HG03025 (cell line): ENCODE measurements around the gene PRODH2.
"Not testable (repeated sequence)": the region's sequence is repeated elsewhere in the genome, so short reads cannot be mapped to it uniquely, and the experiment has no call there.

ENCODE experiments used
- ATAC-seq: cut with Tn5 transposase; IDR thresholded peaks from one replicate; pipeline ENCODE4 v1.9.1; 2021; ENCODE audit warnings: mild to moderate bottlenecking, moderate library complexity; ENCODE audit not compliant: unreplicated experiment, low FRiP score

The PRODH2 gene

DNA sequence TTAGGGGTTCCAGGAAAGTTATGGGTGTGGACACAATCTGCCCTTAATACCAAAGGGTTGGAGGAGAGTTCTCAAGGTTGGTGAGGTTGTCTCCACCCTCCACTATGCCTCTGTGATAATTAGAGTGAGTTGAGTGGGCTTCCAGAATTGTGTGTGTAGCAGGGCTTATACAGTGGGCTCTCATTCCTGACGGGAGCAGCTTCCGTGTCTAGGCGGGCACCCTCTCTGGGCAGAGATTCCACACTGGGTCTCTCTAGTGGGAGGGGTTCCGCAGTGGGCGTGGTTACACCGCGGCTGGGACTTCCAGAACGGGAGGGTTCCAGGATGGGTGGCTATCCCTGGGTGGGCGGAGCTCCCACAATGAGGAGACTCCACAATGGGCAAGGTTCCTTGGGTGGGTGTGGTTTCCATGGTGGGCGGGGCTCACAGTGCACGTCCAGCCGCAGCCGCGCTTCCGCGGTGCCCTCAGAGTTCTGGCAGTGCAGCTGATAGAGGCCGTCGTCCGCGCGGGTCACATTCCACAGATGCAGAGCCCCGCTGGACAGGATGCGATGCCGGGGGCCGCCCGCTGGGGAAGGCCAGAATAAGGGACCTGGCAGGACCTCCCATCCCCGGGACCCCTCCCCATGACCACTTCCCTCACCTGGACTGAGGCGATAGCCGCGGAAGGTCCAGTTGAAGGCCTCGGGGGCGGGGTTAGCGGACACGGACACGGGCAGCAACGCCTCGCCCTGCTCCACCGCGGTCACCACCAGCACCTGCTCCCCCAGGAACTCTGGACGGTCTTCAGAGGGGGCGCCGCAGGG is 31.2 kb upstream of the PRODH2 start:
- ATAC-seq: no peak

DNA sequence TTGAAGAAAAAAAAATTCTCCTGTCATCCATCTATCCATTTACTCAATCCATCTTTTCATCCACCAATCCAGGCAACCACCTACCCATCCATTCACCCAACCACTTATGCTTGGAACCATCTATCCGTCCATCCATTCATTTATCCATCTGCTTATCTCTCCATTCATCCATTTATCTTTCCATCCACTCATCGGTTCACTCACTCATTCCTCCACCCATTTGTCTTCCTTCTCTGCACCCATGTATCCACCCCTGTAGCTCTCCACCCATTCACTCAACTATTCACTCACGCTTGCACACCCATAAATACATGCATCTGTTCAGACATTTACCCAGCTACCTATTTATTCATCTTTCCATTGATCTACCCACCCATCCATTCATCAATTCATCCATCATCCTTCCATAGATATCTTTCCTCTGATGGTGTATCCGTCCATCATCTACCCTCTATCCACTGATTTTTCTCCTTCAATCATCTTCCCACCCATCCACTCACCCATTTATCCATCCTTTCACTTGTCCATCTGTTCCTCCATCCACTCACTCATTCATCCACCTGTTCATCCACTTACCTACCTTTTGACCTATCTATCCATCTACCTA is 30.1 kb upstream of the PRODH2 start:
- no peak for ATAC-seq

DNA sequence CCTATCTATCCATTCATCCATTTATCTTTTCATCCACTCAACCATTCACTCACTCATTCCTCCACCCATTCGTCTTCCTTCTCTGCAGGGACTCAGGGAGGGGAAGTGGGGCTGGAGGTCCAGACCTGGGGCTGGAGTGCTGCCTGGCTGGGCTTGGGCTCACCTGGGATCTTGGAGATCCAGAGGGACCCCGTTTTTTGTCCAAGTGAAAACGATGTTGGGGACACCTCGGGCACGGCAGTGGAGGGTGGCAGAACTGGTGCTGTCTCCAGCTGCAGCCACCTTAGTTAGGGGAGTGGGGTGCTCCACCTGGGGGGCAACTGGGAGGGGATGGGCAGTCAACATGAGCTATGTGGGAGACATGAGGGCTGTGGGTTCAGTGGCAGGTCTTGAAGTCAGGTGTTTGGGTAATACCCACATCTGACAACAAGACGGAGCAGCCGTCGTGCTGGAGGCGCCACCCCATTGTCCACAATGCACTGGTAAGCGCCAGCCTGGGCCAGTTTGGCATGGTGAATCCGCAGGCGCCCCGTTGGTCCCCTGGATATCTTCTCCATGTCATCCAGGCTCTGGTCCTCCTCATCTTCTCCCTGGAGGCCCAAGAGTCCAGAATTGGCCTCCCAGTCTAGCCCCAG is 29.4 kb upstream of the PRODH2 start:
- no peak for ATAC-seq

DNA sequence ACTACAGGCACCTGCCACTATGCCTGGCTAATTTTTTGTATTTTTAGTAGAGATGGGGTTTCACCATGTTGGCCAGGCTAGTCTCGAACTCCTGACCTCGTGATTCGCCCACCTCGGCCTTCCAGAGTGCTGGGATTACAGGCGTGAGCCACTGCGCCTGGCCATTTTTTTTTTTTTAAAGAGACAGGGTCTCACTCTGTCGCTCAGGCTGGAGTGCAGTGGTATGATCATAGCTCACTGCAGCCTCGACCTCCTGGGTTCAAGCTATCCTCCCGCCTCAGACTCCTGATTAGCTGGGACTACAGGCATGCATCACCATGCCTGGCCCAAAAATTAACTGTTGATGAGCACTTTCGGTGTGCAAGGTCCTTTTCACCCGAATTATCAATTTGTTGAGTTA is 23.5 kb upstream of the PRODH2 start:
- ATAC-seq: not testable (repeated sequence)

DNA sequence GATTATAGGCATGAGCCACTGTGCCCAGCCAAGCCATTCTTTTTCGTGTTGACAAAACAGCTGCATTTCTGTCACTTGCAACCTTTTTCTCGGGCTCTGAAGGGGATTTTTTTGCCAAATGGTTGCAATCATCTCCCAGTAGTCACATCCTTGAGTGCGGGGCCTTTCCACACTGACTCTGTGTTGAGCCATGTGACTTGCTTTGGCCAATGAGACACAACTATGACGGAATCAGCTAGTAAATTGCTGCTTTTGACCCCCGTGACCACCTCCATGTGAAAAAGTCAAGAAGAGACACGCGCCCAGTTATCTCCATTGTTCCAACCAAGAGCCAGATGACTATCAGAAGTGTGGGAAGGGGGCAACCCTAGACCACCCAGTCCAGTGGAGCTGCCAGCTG is 21.3 kb upstream of the PRODH2 start:
- no peak for ATAC-seq

DNA sequence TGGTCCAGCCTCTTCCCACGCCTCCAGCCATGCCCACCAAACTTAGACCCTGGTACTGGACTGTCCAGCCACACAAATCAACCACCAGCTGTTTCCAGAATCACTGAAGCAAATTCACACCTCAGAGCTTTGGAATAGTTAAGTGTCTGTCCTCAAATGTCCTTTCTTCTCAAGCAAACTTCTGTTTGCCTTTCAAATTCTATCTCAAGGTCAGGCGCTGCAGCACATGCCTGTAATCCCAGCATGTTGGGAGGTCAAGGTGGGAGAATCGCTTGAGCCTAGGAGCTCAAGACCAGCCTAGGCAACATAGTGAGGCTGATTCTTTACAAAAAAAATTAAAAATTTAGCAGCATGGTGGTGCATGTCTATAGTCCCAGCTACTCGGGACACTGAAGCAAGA is 19.4 kb upstream of the PRODH2 start:
- no peak for ATAC-seq

DNA sequence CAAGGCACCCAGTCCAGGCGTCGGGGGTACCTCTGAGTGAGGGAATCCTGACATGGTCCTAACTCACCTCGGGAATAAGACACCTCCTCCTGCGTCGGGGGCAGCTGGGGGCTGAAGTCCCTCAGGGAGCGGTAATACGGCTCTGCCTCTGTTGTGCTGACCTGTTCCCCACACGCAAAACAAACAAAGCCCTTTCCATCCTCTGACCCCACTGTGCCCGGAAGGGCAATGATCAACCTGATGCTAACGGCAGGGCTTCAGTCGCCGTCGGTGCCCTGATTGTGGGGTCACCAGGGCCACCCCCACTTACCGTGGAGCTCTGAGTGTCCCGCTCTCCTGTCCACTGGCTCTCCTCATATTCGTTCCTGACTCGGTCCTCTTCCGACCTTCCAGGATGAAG is 18.3 kb upstream of the PRODH2 start:
- ATAC-seq: no peak

DNA sequence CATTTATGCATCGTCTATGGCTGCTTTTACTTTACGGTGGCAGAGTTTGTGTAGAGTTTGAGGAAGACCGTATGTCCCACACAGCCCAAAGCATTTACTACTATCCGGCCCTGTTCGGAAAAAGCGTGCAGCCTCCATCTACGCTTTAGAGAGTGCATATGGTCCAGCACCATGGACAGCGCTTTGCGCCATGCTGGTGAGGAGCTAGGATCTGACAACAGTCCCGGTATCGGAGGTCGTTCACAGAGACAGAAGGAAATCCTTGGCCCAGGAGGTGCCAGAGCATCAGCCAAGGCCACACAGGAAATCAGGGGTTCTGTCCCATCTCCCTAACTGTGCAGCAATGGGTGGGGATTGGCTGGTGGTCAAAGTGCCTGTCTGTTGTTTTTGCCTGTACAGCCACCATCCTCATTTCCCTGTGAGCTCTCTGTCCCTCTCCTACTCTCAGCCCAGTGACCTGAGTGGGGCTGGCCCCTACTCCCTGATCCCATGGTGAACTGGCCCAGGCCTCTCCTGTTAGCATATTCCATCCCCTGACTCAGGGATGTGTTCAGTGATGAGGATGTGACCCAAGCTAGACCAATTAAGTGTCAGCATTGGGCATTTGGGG is 16.2 kb upstream of the PRODH2 start:
- no peak for ATAC-seq

DNA sequence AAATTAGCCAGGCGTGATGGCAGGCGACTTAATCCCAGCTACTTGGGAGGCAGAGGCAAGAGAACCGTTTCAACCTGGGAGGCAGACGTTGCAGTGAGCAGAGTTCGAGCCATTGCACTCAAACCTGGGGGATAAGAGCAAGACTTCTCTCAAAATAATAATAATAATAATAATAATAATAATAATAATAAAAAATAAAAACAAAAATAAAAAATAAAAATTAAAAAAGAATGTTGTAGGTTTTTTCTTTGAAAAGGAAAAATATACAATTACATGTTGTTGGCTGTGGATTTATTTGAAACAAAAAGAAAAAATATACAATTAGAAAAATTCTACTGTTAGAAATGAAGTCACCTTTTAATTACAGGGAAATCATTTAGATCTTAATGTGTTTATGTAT is 11.5 kb upstream of the PRODH2 start:
- ATAC-seq: no peak

DNA sequence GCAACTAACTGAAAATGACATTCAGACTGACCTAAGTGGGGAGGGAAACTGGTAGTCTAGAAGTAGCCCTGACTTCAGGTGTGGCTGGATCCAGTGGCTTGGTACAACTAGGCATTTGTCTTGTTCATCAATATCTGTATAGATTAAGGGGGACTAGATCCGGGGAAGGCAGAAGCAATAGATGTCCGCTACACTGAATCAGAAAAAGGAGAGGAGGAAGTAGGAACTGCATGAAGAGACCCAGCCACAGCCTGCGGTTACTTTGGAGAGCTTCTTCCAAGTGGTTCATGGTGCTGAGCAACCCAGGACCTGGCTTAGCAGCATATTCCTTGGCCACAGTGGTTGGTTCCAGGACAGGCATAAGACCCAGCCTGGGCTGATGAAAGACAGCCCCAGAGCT is 9.9 kb upstream of the PRODH2 start:
- no peak for ATAC-seq

DNA sequence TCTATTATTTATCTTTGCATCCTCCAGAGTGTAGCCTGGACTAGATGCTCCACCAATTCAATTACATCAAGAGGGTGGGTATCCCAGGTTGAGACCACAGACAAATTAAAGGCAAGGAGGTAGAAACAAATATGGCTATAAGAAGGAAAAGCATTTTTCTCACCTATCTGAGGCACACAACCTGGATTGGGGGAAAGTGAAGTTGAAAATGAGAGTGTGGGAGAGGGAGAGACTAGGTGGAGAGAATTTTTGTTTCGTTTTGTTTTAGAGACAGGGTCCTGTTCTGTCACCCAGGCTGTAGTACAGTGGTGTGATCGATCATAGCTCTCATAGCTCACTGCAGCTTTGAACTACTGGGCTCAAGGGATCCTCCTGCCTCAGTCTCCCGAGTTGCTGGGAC is 5.8 kb upstream of the PRODH2 start:
- no peak for ATAC-seq

DNA sequence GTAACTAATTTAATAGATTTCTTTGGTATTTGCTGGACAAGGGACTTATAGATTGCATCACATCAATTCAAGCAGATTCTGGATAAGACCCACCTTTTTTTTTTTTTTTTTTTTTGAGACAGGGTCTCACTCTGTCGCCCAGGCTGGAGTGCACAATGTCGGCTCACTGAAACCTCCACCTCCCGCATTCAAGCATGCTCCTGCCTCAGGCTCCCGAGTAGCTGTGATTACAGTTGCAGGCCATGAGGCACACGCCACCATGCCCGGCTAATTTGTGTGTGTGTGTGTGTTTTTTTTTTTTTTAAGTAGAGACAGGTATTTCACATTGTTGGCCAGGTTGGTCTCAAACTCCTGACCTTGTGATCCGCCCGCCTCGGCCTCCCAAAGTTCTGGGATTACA is 4.2 kb upstream of the PRODH2 start:
- no peak for ATAC-seq

DNA sequence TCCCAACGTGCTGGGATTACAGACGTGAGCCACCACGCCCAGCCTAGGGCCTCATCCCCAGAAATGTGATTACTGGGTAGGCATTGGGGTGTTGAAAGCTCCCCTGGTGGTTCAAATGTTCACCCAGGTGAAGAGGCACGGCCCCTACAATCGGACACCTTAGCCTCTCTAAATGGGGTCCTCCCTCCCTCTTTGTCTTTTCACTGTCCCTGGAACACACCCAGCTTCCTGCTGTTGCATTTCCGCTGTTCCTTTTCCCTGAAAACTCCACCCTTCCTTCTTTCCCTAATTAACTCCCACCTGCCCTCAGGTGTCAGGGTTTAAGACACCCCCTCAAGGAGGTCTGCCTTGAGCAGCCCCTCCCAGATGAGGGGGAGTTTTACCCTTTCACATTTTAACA is 3.6 kb upstream of the PRODH2 start:
- ATAC-seq: no peak

DNA sequence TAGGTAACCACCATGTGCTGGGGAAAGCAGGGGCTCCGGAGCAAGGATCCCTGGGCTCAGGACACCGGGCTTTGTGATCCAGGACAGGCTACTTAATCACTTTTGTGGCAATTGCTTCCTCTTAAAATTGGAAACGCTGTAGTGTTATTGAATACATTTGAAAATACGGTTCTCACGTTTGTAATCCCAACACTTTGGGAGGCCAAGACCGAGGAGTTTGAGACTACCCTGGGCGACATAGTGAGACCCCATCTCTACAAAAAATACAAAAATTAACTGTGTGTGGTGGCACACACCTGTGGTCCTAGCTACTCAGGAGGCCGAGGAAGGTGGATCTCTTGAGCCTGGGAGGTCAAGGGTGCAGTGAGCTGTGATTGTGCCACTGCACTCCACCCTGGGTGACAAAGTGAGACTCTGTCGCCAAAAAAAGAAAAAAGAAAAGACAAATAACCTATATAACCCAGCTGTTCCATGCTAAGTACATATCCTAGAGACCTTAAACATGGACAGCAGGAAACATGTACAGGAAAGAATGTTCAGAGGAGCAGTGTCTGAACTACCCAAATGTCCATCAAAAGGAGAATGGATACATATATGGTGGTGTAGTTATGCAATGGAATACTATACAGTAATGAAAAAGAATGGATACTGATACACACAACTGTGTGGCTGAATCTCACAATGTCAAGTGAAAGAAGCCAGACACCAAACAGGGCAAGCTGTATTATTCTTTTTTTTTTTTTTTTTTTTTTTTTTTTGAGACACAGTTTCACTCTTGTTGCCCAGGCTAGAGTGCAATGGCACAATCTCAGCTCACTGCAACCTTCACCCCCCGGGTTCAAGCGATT is 622 bp upstream of the PRODH2 start:
- ATAC-seq: no peak

DNA sequence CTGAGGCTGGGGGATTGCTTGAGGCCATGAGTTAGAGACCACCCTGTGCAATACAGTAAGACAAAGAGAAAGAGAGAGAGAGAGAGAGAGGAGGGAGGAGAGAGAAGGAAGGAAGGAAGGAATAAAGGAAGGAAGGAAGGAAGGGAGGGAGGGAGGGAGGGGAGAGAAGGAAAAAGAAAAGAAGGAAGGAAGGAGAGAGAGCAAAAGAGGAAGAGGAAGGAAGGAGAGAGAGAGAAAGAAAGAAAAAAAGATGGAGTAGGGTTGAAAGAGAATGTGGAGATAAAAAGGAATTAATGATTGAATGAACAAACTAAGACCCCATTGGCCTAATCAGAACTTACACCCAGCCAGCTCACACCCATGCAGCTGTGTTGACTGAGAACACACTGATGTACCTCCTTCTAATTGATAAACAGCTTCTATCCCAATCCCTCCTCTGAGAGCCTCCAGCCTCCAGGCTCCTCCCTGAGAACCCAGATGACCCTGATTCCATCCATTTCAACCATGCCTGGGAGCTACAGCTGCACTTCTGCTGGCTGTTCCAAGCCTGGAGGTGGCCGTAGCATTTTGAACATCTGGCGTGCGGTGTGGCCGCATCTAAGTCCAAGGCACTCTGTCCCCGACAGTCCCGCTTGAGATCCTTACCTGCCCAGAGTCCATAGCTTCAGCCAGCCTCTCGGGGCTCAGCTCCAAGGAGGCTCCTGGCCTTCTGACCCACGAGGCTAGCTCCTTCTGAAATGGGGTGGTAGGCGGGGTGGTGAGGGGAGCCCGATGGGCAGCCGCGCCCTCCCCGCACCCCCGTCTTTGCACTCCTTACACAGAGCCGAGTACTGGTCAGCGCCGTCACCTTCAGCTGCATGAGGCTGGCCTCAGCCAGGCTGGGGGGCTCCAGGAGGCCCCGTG is 1.1 kb downstream of the PRODH2 start:
- no peak for ATAC-seq

DNA sequence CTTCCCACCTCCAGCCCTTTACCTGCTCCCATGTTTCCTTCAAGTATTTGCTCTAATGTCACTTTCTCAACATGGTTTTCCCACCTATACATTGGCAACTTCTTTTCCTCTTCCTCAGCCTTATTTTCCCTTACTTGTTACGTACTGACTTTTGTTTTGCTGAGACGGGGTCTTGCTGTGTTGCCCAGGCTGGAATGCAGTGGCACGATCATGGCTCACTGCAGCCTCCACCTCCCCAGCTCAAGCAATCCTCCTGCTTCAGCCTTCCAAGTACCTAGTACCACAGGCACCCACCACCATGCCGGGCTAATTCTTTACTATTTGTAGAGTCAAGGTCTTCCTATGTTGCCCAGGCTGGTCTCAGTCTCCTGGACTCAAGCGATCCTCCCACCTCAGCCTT is 5.0 kb downstream of the PRODH2 start:
- ATAC-seq: no peak

DNA sequence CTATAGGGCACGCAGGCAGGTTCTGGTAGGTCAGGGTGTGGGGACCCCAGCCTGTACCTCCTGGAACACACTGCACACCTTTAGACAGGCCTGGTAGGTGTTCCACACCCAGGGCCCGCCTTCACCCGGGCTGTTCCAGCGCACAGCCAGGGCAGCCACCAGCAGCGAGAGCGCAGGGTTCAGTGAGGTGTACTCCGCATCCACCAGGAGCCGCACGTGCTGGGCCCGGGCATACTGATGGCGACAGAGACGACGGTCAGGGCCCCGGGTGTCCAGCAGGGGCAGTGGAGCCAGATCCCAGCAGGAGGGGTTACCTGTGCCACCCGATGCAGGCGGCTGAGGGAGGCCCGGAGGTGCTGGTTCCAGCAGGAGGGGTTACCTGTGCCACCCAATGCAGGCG is 6.0 kb downstream of the PRODH2 start:
- ATAC-seq: no peak

DNA sequence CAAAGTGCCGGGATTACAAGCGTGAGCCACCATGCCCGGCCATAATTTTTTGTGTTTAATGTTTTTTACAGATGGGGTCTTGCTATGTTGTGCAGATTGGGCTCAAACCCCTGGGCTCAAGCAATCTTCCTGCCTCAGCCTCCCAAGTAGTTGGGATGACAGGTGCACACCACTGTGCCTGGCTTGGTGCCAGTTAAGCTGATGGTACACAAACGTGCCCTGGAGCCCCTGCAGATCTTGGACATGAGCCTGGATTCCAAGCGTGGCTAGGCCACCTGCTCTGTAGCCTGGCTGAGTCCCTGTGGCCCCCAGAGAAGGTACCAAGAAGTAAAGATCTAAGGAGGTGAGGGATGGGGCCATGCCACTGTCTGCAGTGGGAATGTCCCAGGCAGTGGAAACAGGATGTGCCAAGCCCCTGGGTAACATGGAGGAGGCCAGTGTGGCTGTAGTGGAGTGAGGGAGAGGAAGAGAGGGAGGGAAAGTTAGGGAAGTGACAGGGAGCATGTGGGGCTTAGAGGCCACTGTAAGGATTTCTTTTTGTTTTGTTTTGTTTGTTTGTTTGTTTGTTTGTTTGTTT is 7.0 kb downstream of the PRODH2 start:
- no peak for ATAC-seq

DNA sequence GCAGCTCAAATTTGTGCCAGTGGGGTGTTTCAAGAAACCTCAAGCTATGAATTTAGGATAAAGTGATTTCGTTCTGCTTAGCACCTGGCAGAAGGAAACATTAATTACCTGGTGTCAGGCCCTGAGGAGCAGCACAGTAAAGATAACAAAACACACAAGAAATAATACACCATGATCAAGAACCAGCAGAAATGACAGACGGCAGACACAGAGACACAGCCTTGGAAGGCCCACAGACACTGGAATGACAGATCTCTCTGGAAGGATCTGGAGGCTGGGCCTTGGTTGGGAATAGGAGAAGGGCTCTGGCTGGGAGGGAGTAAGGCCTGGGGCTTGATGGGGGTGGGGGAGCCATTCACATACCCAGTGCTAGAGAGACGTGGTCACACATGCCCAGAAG is 10.8 kb downstream of the PRODH2 start:
- no peak for ATAC-seq
